Naive thymus-derived CD4-positive, alpha-beta T cell (primary cell): Measurements from ENCODE around the gene MMS22L. TPM values are rescaled to one million over a fixed set of nuclear protein-coding genes. Genes with fewer than 3 reads are reported as not detected.
A peak's percentile ranks its signal among the peaks of the same experiment; 100 is the strongest.

Source experiments
- ATAC-seq: fragments of 150-1000 bp; cut with Tn5 transposase; 2 replicates; pipeline ENCODE4 v1.10.0; 2021; ENCODE audit warnings: mild to moderate bottlenecking, moderate library complexity
- CTCF ChIA-PET: fragments of 350-600 bp; sonication (Branson Sonifier 250); formaldehyde crosslinking; loops from one replicate; lab custom pipeline; 2021; ENCODE audit warnings: antibody characterized with exemption; lab: Charles Lee
- POLR2A ChIA-PET: fragments of 350-600 bp; sonication (Branson Sonifier 250); formaldehyde crosslinking; loops from one replicate; lab custom pipeline; 2021; ENCODE audit warnings: antibody characterized with exemption, inconsistent platforms; lab: Charles Lee
- DNase-seq, 9 donors: peaks; one replicate each; pipeline versions ENCODE4 v3.0.0 to v3.0.0-alpha.2; 2020 to 2022; ENCODE audit warnings: mixed read lengths in 1 of 9
- H3K27ac ChIP-seq: one replicate; pipeline ENCODE4 v1.7.0; 2013; ENCODE audit warnings: mild to moderate bottlenecking, low read depth, low read length, moderate library complexity
- H3K27me3 ChIP-seq, 2 donors: one replicate each; pipeline ENCODE4 v1.7.0; 2013; ENCODE audit warnings: low read length in 2 of 2, mild to moderate bottlenecking in 2 of 2, moderate library complexity in 2 of 2; ENCODE audit not compliant: control insufficient read depth in 2 of 2, insufficient read depth in 2 of 2
- H3K36me3 ChIP-seq, 3 experiments: 1 replicate in 2 of 3; 2 replicates in 1 of 3; pipeline ENCODE4 v1.7.0; 2013; ENCODE audit warnings: low read length in 3 of 3, mild to moderate bottlenecking in 3 of 3, moderate library complexity in 1 of 3; ENCODE audit not compliant: insufficient read depth in 3 of 3, control insufficient read depth in 2 of 3
- H3K4me1 ChIP-seq, 2 donors: one replicate each; pipeline ENCODE4 v1.7.0; 2013; ENCODE audit warnings: low read length in 2 of 2, mild to moderate bottlenecking in 2 of 2, moderate library complexity in 1 of 2; ENCODE audit not compliant: control insufficient read depth in 2 of 2, insufficient read depth in 2 of 2
- H3K4me3 ChIP-seq: 2 replicates; pipeline ENCODE4 v1.7.0; 2013; ENCODE audit warnings: mild to moderate bottlenecking, low read length
- H3K9me3 ChIP-seq, 3 experiments: 1 replicate in 2 of 3; 2 replicates in 1 of 3; pipeline ENCODE4 v1.7.0; 2013; ENCODE audit warnings: low read length in 3 of 3; ENCODE audit not compliant: control insufficient read depth in 2 of 3
- H3K27ac Mint-ChIP-seq, 9 donors: one replicate each; pipeline ENCODE4 v1.8.0; 2020 to 2022; ENCODE audit warnings: mixed read lengths in 9 of 9, mild to moderate bottlenecking in 8 of 9, moderate library complexity in 5 of 9, inconsistent platforms in 2 of 9
- H3K27me3 Mint-ChIP-seq, 5 donors: one replicate each; pipeline ENCODE4 v1.8.0; 2021 to 2022; ENCODE audit warnings: mixed read lengths in 5 of 5, mild to moderate bottlenecking in 1 of 5
- H3K36me3 Mint-ChIP-seq, 5 donors: one replicate each; pipeline ENCODE4 v1.8.0; 2020 to 2022; ENCODE audit warnings: mixed read lengths in 5 of 5, mild to moderate bottlenecking in 3 of 5, inconsistent platforms in 1 of 5
- H3K4me1 Mint-ChIP-seq, 7 donors: one replicate each; pipeline ENCODE4 v1.8.0; 2020 to 2022; ENCODE audit warnings: mixed read lengths in 7 of 7, mild to moderate bottlenecking in 3 of 7, inconsistent platforms in 1 of 7
- H3K4me3 Mint-ChIP-seq, 10 donors: one replicate each; pipeline ENCODE4 v1.8.0; 2020 to 2022; ENCODE audit warnings: mild to moderate bottlenecking in 10 of 10, mixed read lengths in 10 of 10, moderate library complexity in 6 of 10, inconsistent platforms in 2 of 10
- H3K9me3 Mint-ChIP-seq, 11 donors: one replicate each; pipeline ENCODE4 v1.8.0; 2020 to 2022; ENCODE audit warnings: mixed read lengths in 11 of 11, mild to moderate bottlenecking in 4 of 11, inconsistent platforms in 1 of 11, moderate library complexity in 1 of 11
- intact Hi-C, 2 donors: fragments of 100-400 bp; cut with micrococcal nuclease; formaldehyde crosslinking; loops; one replicate each; pipeline ENCODE4 v1.15.1; 2023
- polyA plus RNA-seq, 2 donors: library from polyadenylated mRNA; unstranded; fragments of 300-500 nt; fragmentation: Illumina TruSeq; gene quantifications; one replicate each; pipeline ENCODE4 v1.2.3, GENCODE V29; 2021
- total RNA-seq, 6 experiments: library from RNA in 5 of 6; stranded (reverse) in 5 of 6; gene quantifications; 1 replicate in 5 of 6; 2 replicates in 1 of 6; pipeline ENCODE4 v1.2.3 and lab custom pipeline; 2021 to 2026

MMS22L gene
- total and polyA plus RNA-seq, 7 experiments from 2014 or later, result 4.0 to 48.1 (median 12.1) TPM

GRCh38 chr6:97141756-97142155 lies 141.3 kb downstream of the MMS22L start:
- Mint-ChIP-seq H3K27ac (no peak overlapping the region), H3K9me3 (no peaks in the 10 kb centered on the region), H3K27me3 (no peaks in the 10 kb centered on the region), H3K4me1 (no peaks in the 10 kb centered on the region), H3K4me3 (no peak overlapping the region), H3K36me3 (peaks cover 0 to 18% (median 12%) of the 10 kb centered on the region in 5 donors)
- intact Hi-C loops, result no loop called here
- ChIA-PET CTCF (no interaction called here), POLR2A (no interaction called here)
- H3K27me3 ChIP-seq, result no peaks in the 10 kb centered on the region
- H3K36me3 ChIP-seq, result no peaks in the 10 kb centered on the region
- DNase-seq (no peak), ATAC-seq (no peak)
- no peaks in the 10 kb centered on the region for H3K9me3 ChIP-seq
- no peak overlapping the region for H3K27ac ChIP-seq
- H3K4me3 ChIP-seq, result no peak overlapping the region
- no peaks in the 10 kb centered on the region for H3K4me1 ChIP-seq

- peaks cover 0 to 14% (median 8%) of the 10 kb centered on the region in 5 donors for H3K36me3 Mint-ChIP-seq
- H3K9me3 Mint-ChIP-seq, result no peaks in the 10 kb centered on the region
- Histone ChIP-seq H3K9me3 (no peaks in the 10 kb centered on the region), H3K4me1 (no peaks in the 10 kb centered on the region), H3K27ac (no peak overlapping the region), H3K4me3 (no peak overlapping the region), H3K27me3 (no peaks in the 10 kb centered on the region), H3K36me3 (no peaks in the 10 kb centered on the region)
- H3K4me1 Mint-ChIP-seq, result peaks cover 0 to 2% (median 0%) of the 10 kb centered on the region in 7 donors
- intact Hi-C loops, result no loop called here
- ATAC-seq (no peak), DNase-seq (no peak)
- H3K4me3 Mint-ChIP-seq, result no peak overlapping the region
- no peaks in the 10 kb centered on the region for H3K27me3 Mint-ChIP-seq
- ChIA-PET CTCF (no interaction called here), POLR2A (no interaction called here)
- no peak overlapping the region for H3K27ac Mint-ChIP-seq
Measured at GRCh38 chr6:97138581-97138980, 144.4 kb downstream of the MMS22L start.

- no peak overlapping the region for H3K4me3 Mint-ChIP-seq
- H3K27ac ChIP-seq, result no peak overlapping the region
- H3K27ac Mint-ChIP-seq, result peak overlapping the region in 1 of 9 donors; percentile 53
- H3K9me3 Mint-ChIP-seq, result no peaks in the 10 kb centered on the region
- peaks cover 0 to 2% (median 0%) of the 10 kb centered on the region in 7 donors for H3K4me1 Mint-ChIP-seq
- DNase-seq, result no peak
- no peak for ATAC-seq
- no peaks in the 10 kb centered on the region for H3K36me3 ChIP-seq
- ChIA-PET CTCF (no interaction called here), POLR2A (no interaction called here)
- no peaks in the 10 kb centered on the region for H3K27me3 Mint-ChIP-seq
- no peaks in the 10 kb centered on the region for H3K9me3 ChIP-seq
- H3K4me1 ChIP-seq, result no peaks in the 10 kb centered on the region
- H3K36me3 Mint-ChIP-seq, result peaks cover 0 to 11% (median 8%) of the 10 kb centered on the region in 5 donors
- H3K27me3 ChIP-seq, result no peaks in the 10 kb centered on the region
- H3K4me3 ChIP-seq, result no peak overlapping the region
- intact Hi-C loops, result no loop called here
Measured at GRCh38 chr6:97136626-97137358, 146.2 kb downstream of the MMS22L start.

- Histone ChIP-seq H3K36me3 (no peaks in the 10 kb centered on the region), H3K27me3 (no peaks in the 10 kb centered on the region), H3K9me3 (no peaks in the 10 kb centered on the region), H3K27ac (no peak overlapping the region), H3K4me3 (no peak overlapping the region), H3K4me1 (no peaks in the 10 kb centered on the region)
- Mint-ChIP-seq H3K4me1 (peaks cover 0 to 2% (median 0%) of the 10 kb centered on the region in 7 donors), H3K27ac (peak overlapping the region in 1 of 9 donors; percentile 69), H3K9me3 (no peaks in the 10 kb centered on the region), H3K36me3 (peaks cover 0 to 32% (median 11%) of the 10 kb centered on the region in 5 donors), H3K4me3 (no peak overlapping the region), H3K27me3 (no peaks in the 10 kb centered on the region)
- ChIA-PET POLR2A (no interaction called here), CTCF (no interaction called here)
- ATAC-seq, result no peak
- intact Hi-C loops, result no loop called here
- DNase-seq, result no peak
Measured at GRCh38 chr6:97133067-97133466, 149.9 kb downstream of the MMS22L start.

- peaks cover 0 to 24% (median 3%) of the 10 kb centered on the region in 5 donors for H3K36me3 Mint-ChIP-seq
- Histone ChIP-seq H3K27ac (no peak overlapping the region), H3K27me3 (no peaks in the 10 kb centered on the region), H3K9me3 (no peaks in the 10 kb centered on the region), H3K4me1 (no peaks in the 10 kb centered on the region), H3K4me3 (no peak overlapping the region), H3K36me3 (no peaks in the 10 kb centered on the region)
- ATAC-seq (no peak), DNase-seq (no peak)
- intact Hi-C loops, result no loop called here
- H3K9me3 Mint-ChIP-seq, result no peaks in the 10 kb centered on the region
- H3K4me1 Mint-ChIP-seq, result peaks cover 0 to 2% (median 0%) of the 10 kb centered on the region in 7 donors
- H3K27me3 Mint-ChIP-seq, result no peaks in the 10 kb centered on the region
- no peak overlapping the region for H3K4me3 Mint-ChIP-seq
- CTCF ChIA-PET, result no interaction called here
- POLR2A ChIA-PET, result no interaction called here
- H3K27ac Mint-ChIP-seq, result no peak overlapping the region
Measured at GRCh38 chr6:97129106-97129505, 153.9 kb downstream of the MMS22L start.

- no peak for DNase-seq
- peaks cover 0 to 24% (median 3%) of the 10 kb centered on the region in 5 donors for H3K36me3 Mint-ChIP-seq
- H3K27me3 ChIP-seq, result no peaks in the 10 kb centered on the region
- intact Hi-C loops, result no loop called here
- no peaks in the 10 kb centered on the region for H3K27me3 Mint-ChIP-seq
- no peaks in the 10 kb centered on the region for H3K9me3 ChIP-seq
- H3K4me3 ChIP-seq, result no peak overlapping the region
- no peaks in the 10 kb centered on the region for H3K4me1 Mint-ChIP-seq
- no peak overlapping the region for H3K4me3 Mint-ChIP-seq
- no peaks in the 10 kb centered on the region for H3K9me3 Mint-ChIP-seq
- H3K36me3 ChIP-seq, result no peaks in the 10 kb centered on the region
- no peak for ATAC-seq
- H3K27ac ChIP-seq, result no peak overlapping the region
- ChIA-PET POLR2A (no interaction called here), CTCF (no interaction called here)
- no peaks in the 10 kb centered on the region for H3K4me1 ChIP-seq
- no peak overlapping the region for H3K27ac Mint-ChIP-seq
Measured at GRCh38 chr6:97128507-97128906, 154.5 kb downstream of the MMS22L start.

GRCh38 chr6:97123652-97124051 lies 159.4 kb downstream of the MMS22L start:
- ChIA-PET CTCF (no interaction called here), POLR2A (no interaction called here)
- Mint-ChIP-seq H3K27ac (no peak overlapping the region), H3K9me3 (peaks cover 3 to 20% (median 9%) of the 10 kb centered on the region in 11 donors), H3K4me1 (no peaks in the 10 kb centered on the region), H3K36me3 (peaks cover 0 to 21% (median 13%) of the 10 kb centered on the region in 5 donors), H3K27me3 (no peaks in the 10 kb centered on the region), H3K4me3 (no peak overlapping the region)
- no peaks in the 10 kb centered on the region for H3K27me3 ChIP-seq
- no peaks in the 10 kb centered on the region for H3K9me3 ChIP-seq
- no peak overlapping the region for H3K4me3 ChIP-seq
- H3K36me3 ChIP-seq, result no peaks in the 10 kb centered on the region
- intact Hi-C loops, result no loop called here
- no peaks in the 10 kb centered on the region for H3K4me1 ChIP-seq
- no peak overlapping the region for H3K27ac ChIP-seq
- no peak for DNase-seq
- ATAC-seq, result no peak
